Medulla oblongata (tissue), 1 donor: ENCODE data around the gene PABPC1L2B.
"Not testable (repeated sequence)": the region's sequence is repeated elsewhere in the genome, so short reads cannot be mapped to it uniquely, and the experiment has no call there.

Source experiments
- DNase-seq: peaks from one replicate; pipeline ENCODE4 v3.0.0-alpha.2; 2015; ENCODE audit errors: extremely low spot score

Gene PABPC1L2B

GRCh38 chrX:73002733-73003132, at the start of gene PABPC1L2B:
TSS of gene PABPC1L2B (plus strand) at chrX:73002939. CDS start at chrX:73003643, 704 bp downstream.
- not testable (repeated sequence) for DNase-seq

- not testable (repeated sequence) for DNase-seq
These were observed 42.8 kb upstream of the PABPC1L2B start for GRCh38 chrX:72959971-72960370.

- not testable (repeated sequence) for DNase-seq
These were observed 30.9 kb upstream of the PABPC1L2B start for GRCh38 chrX:72971859-72972258.

GRCh38 chrX:72974885-72975284, 27.9 kb upstream of the PABPC1L2B start:
- not testable (repeated sequence) for DNase-seq

- not testable (repeated sequence) for DNase-seq
These were observed 21.8 kb upstream of the PABPC1L2B start for GRCh38 chrX:72980894-72981469.

- not testable (repeated sequence) for DNase-seq
These were observed 1.3 kb downstream of the PABPC1L2B start for GRCh38 chrX:73004032-73004431.

GRCh38 chrX:73021361-73022092, 18.8 kb downstream of the PABPC1L2B start:
- no peak for DNase-seq

GRCh38 chrX:73022093-73022445, 19.3 kb downstream of the PABPC1L2B start:
- not testable (repeated sequence) for DNase-seq

- no peak for DNase-seq
These were observed 26.1 kb downstream of the PABPC1L2B start for GRCh38 chrX:73028876-73029275.
